GM12891 (cell line): ENCODE data around the gene FRRS1.
A peak's percentile ranks its signal among the peaks of the same experiment; 100 is the strongest.

Experiments
- DNase-seq: peaks from one replicate; pipeline ENCODE4 v3.0.0; 2011; ENCODE audit warnings: low spot score; ENCODE audit not compliant: insufficient read length
- FAIRE-seq: peaks from 2 replicates; lab custom pipeline; 2011; peaks lifted over from hg19 to GRCh38; lab: Jason Lieb, UNC
- PAX5 ChIP-seq: IDR thresholded peaks from 2 replicates; pipeline ENCODE4 v1.6.1; 2011; ENCODE audit warnings: low read length, moderate library complexity, mild to moderate bottlenecking; ENCODE audit not compliant: insufficient read depth, severe bottlenecking
- POLR2A ChIP-seq: IDR thresholded peaks from 2 replicates; pipeline ENCODE4 v1.6.1; 2011; ENCODE audit warnings: low read depth, low read length, control low read depth
- POLR2AphosphoS5 ChIP-seq: IDR thresholded peaks from 2 replicates; pipeline ENCODE4 v1.6.1; 2011; ENCODE audit warnings: low read depth, low read length, control low read depth
- POU2F2 ChIP-seq: IDR thresholded peaks from 2 replicates; pipeline ENCODE4 v1.6.1; 2011; ENCODE audit warnings: low read depth, mild to moderate bottlenecking, control low read depth, low read length, moderate library complexity
- SPI1 ChIP-seq: IDR thresholded peaks from 2 replicates; pipeline ENCODE4 v1.6.1; 2011; ENCODE audit warnings: low read depth, low read length, control low read depth
- TAF1 ChIP-seq: IDR thresholded peaks from 2 replicates; pipeline ENCODE4 v1.6.1; 2011; ENCODE audit warnings: low read depth, low read length, control low read depth

The FRRS1 gene

GRCh38 chr1:99786751-99787501, 20.5 kb upstream of the FRRS1 start:
- FAIRE-seq (peak; percentile 82), DNase-seq (no peak)
- TF ChIP-seq POU2F2 (no peak), TAF1 (no peak), POLR2AphosphoS5 (no peak), PAX5 (no peak), POLR2A (no peak), SPI1 (peak; percentile 76)

- DNase-seq (no peak), FAIRE-seq (no peak)
- no peak for TF ChIP-seq POLR2A
These were observed 18.4 kb upstream of the FRRS1 start for GRCh38 chr1:99784809-99785255.

- TF ChIP-seq SPI1, result no peak
- TF ChIP-seq TAF1, result no peak
- TF ChIP-seq POLR2A, result no peak
- no peak for TF ChIP-seq PAX5
- TF ChIP-seq POLR2AphosphoS5, result no peak
- TF ChIP-seq POU2F2, result no peak
- DNase-seq, result no peak
- FAIRE-seq, result peak; percentile 81
These were observed 17.7 kb upstream of the FRRS1 start for GRCh38 chr1:99784143-99784542.

GRCh38 chr1:99782920-99783319, 16.5 kb upstream of the FRRS1 start:
- FAIRE-seq (no peak), DNase-seq (no peak)
- no peak for TF ChIP-seq POLR2AphosphoS5

- no peak for DNase-seq
- peak; percentile 92 for FAIRE-seq
- peak; percentile 77 for TF ChIP-seq SPI1
- TF ChIP-seq TAF1, result no peak
- TF ChIP-seq POLR2AphosphoS5, result no peak
- TF ChIP-seq POU2F2, result no peak
- TF ChIP-seq PAX5, result no peak
- TF ChIP-seq POLR2A, result no peak
These were observed 16.0 kb upstream of the FRRS1 start for GRCh38 chr1:99782397-99782796.

- no peak for FAIRE-seq
- TF ChIP-seq SPI1 (no peak), POU2F2 (no peak), POLR2A (no peak), TAF1 (no peak)
- no peak for DNase-seq
These were observed 15.4 kb upstream of the FRRS1 start for GRCh38 chr1:99781798-99782197.

- TF ChIP-seq TAF1 (no peak), POLR2AphosphoS5 (no peak)
- DNase-seq (no peak), FAIRE-seq (peak; percentile 69)
These were observed 11.3 kb upstream of the FRRS1 start for GRCh38 chr1:99777752-99778151.

GRCh38 chr1:99776120-99776519, 9.7 kb upstream of the FRRS1 start:
- TF ChIP-seq POLR2AphosphoS5, result no peak
- no peak for TF ChIP-seq TAF1
- TF ChIP-seq POU2F2, result no peak
- no peak for TF ChIP-seq PAX5
- TF ChIP-seq POLR2A, result no peak
- no peak for TF ChIP-seq SPI1
- FAIRE-seq, result no peak
- no peak for DNase-seq

- FAIRE-seq (no peak), DNase-seq (no peak)
- no peak for TF ChIP-seq PAX5
- TF ChIP-seq POU2F2, result no peak
- no peak for TF ChIP-seq POLR2A
- no peak for TF ChIP-seq TAF1
- TF ChIP-seq SPI1, result no peak
- no peak for TF ChIP-seq POLR2AphosphoS5
These were observed 6.4 kb upstream of the FRRS1 start for GRCh38 chr1:99772809-99773208.

GRCh38 chr1:99771513-99771918, 5.1 kb upstream of the FRRS1 start:
- TF ChIP-seq POLR2AphosphoS5, result no peak
- no peak for TF ChIP-seq PAX5
- no peak for TF ChIP-seq SPI1
- TF ChIP-seq POU2F2, result no peak
- no peak for TF ChIP-seq POLR2A
- FAIRE-seq (no peak), DNase-seq (no peak)

- FAIRE-seq, result no peak
- DNase-seq, result no peak
- TF ChIP-seq POLR2A (no peak), PAX5 (no peak), POLR2AphosphoS5 (no peak), POU2F2 (no peak), TAF1 (no peak), SPI1 (no peak)
These were observed 2.2 kb upstream of the FRRS1 start for GRCh38 chr1:99768524-99769245.
